Brain microvascular endothelial cell (primary cell): ENCODE measurements around the gene UBN1.

Source experiments
- DNase-seq: peaks from one replicate; pipeline ENCODE4 v3.0.0-alpha.2; 2020
- H3K27ac ChIP-seq: fragments of 250-450 bp; sonication (Bioruptor Pico); 2 replicates; pipeline ENCODE4 v1.5.1; 2020; ENCODE audit warnings: mild to moderate bottlenecking, moderate library complexity
- H3K27me3 ChIP-seq: fragments of 250-450 bp; sonication (Bioruptor Pico); replicated peaks from 2 replicates; pipeline ENCODE4 v1.5.1; 2020; ENCODE audit warnings: mild to moderate bottlenecking
- H3K36me3 ChIP-seq: fragments of 250-450 bp; sonication (Bioruptor Pico); replicated peaks from 2 replicates; pipeline ENCODE4 v1.5.1; 2020; ENCODE audit warnings: mild to moderate bottlenecking
- H3K4me3 ChIP-seq: 2 replicates; pipeline ENCODE4 v1.5.1; 2011; ENCODE audit warnings: low read depth, mild to moderate bottlenecking, control low read depth, low read length, moderate library complexity
- CTCF ChIP-seq: IDR thresholded peaks from 2 replicates; pipeline ENCODE4 v1.5.1; 2011; ENCODE audit warnings: low read depth, mild to moderate bottlenecking, moderate library complexity, low read length, control low read depth, inconsistent platforms; ENCODE audit errors: missing control alignments
- in situ Hi-C: cut with HindIII; loops from 2 replicates; pipeline ENCODE4 v1.10.0; 2017; ENCODE audit warnings: low sequenced_read_pairs, low pct_ligation_motif_present

Gene UBN1

GRCh38 chr16:4800290-4801041, 46.8 kb upstream of the UBN1 start:
- DNase-seq: no peak
- in situ Hi-C loops: no loop called here

DNA sequence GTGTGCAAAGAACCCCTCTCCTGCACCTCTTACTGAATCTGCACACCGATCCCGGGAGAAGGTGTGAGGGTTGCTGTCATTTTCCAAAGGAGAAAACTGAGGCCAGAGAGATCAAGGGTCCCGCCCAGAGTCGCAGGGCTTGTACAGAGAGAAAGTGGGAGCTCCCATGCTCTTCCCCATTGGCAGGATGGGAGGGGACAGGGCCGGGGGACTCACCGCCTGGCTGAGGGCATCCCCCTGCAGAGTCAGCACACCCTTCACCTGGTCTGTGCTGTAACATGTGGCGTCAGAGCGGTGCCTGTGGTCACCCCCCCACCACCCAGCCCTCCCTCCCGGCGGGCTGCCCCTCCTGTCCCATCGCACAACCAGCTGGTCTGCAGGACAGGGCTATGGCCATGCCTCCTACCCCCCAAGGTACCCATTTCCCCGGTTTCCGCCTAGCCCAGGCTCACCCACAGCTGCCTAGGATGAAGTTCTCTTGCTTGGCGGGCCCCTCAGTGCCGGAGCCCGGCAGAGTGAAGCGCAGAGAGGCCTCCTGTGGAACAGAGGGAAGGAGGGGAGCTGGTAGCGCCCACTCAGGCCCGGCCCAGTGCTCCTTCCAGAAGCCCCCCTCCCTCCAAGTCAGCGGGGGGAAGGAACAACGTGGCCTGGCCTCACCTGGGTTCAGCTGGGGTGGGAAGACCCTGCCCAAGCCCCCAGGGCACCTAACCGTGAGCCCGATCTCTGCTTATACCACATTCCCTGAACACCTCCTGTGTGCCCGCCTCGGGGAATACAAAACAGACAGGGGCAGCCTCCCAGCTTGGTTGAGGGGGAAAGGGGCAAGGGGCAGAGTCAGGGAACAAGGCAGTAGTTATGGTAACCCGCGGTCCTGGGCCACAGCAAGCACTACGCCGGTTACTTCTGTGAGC, 46.0 kb upstream of the UBN1 start:
- in situ Hi-C loops: no loop called here
- no peaks in the 10 kb centered on the region for H3K27me3 ChIP-seq
- H3K27ac ChIP-seq: no peak overlapping the region
- peaks cover 11% of the 10 kb centered on the region for H3K36me3 ChIP-seq
- H3K4me3 ChIP-seq: peak overlapping the region; percentile 75
- no peak for DNase-seq
- TF ChIP-seq CTCF: no peak

More at GRCh38 chr16:4800290-4801041, 46.8 kb upstream of the UBN1 start:
- no peak overlapping the region for H3K4me3 ChIP-seq
- peaks cover 11% of the 10 kb centered on the region for H3K36me3 ChIP-seq
- no peaks in the 10 kb centered on the region for H3K27me3 ChIP-seq
- no peak overlapping the region for H3K27ac ChIP-seq
- TF ChIP-seq CTCF: no peak

DNA sequence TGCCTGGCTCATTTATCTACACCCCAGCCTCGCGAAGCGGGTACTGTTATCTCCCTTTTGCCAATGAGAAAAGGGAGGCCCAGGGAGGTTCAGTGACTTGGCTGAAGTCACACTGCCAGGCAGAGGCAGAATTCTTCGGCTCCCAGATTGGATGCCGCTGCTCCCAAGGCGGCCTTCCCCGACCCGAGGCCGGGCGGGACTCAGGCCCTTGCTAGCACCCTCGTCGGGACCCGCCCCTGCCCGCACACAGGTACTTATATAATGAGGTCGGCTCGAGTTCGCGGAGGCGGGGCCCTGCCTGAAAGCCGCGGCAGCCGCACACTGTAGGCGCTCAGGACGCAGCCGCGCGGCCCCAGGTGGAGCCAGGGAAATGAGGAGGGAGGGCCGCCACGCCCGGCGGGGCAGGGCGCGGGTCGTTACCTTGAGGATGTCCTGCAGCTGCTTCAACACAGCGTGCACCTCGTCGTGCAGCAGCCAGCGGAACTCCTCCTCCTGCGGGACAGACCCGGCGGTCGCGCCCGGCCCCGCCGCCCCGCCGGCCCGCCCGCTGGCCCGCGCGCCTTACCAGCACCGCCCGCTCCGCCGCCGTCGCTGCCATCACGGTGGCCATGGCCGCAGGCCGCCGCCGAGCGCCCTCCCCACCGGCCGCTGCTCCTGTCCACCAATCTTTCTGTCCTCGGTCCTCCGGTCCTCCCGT, 45.2 kb upstream of the UBN1 start, which contains the start of gene ROGDI:
Gene ROGDI, minus strand, starts transcription at position 672 of the 697 bp plus-strand sequence. Its CDS starts 62 bp downstream, at position 610.
- TF ChIP-seq CTCF: no peak
- DNase-seq: peak; percentile 53
- H3K36me3 ChIP-seq: peaks cover 12% of the 10 kb centered on the region

GRCh38 chr16:4802659-4803287, 44.5 kb upstream of the UBN1 start:
- Histone ChIP-seq H3K27ac (peak overlapping the region; percentile 70), H3K4me3 (peak overlapping the region; percentile 75), H3K36me3 (peaks cover 15% of the 10 kb centered on the region), H3K27me3 (no peaks in the 10 kb centered on the region)
- in situ Hi-C loops: no loop called here
- peak; percentile 91 for DNase-seq
- peak; percentile 3 for TF ChIP-seq CTCF

More for the DNA sequence above, 45.2 kb upstream of the UBN1 start, which contains the start of gene ROGDI:
- H3K4me3 ChIP-seq: peak within 1 kb of the TSS; percentile 75
- in situ Hi-C loops: no loop called here
- no peaks in the 10 kb centered on the region for H3K27me3 ChIP-seq
- peak within 1 kb of the TSS; percentile 70 for H3K27ac ChIP-seq

GRCh38 chr16:4803401-4803844, 43.9 kb upstream of the UBN1 start:
- DNase-seq: no peak
- Histone ChIP-seq H3K4me3 (peak overlapping the region; percentile 75), H3K36me3 (peaks cover 21% of the 10 kb centered on the region), H3K27me3 (no peaks in the 10 kb centered on the region), H3K27ac (peak overlapping the region; percentile 70)
- no peak for TF ChIP-seq CTCF
- in situ Hi-C loops: no loop called here
